A549 (cell line): Measurements from ENCODE around the gene PAXIP1. TPM values are rescaled to one million over a fixed set of nuclear protein-coding genes. Genes with fewer than 3 reads are reported as not detected.

Experiments
- ATAC-seq, 2 experiments: fragments of 200-7000 bp in 1 of 2; fragments of >200 bp in 1 of 2; cut with Nextera tagmentation in 1 of 2; cut with Tn5 transposase in 1 of 2; 3 replicates each; pipeline versions ENCODE4 v1.8.0 to v1.9.1; 2018 to 2020; ENCODE audit warnings: mild to moderate bottlenecking in 1 of 2, moderate library complexity in 1 of 2
- CTCF ChIA-PET: fragments of 300-600 bp; sonication (Branson Sonifier 250); formaldehyde crosslinking; extraction: SDS; loops from one replicate; lab custom pipeline; 2021; ENCODE audit warnings: antibody characterized with exemption, inconsistent platforms; lab: Yijun Ruan, JAX
- POLR2A ChIA-PET: fragments of 350-600 bp; formaldehyde crosslinking; extraction: SDS; loops from one replicate; lab custom pipeline; 2021; ENCODE audit warnings: antibody characterized with exemption, inconsistent platforms; lab: Yijun Ruan, JAX
- DNase-seq, 2 experiments: peaks; one replicate each; pipeline versions ENCODE4 v3.0.0 to v3.0.0-alpha.2; 2011 to 2016; ENCODE audit warnings: low read depth in 1 of 2, low spot score in 1 of 2
- FAIRE-seq: peaks from 2 replicates; lab custom pipeline; 2011; peaks lifted over from hg19 to GRCh38; lab: Jason Lieb, UNC
- H3K27ac ChIP-seq, 2 experiments: fragments of >200 bp; sonication (Bioruptor Twin); formaldehyde crosslinking; 3 replicates each; pipeline ENCODE4 v1.5.1; 2016 to 2017
- H3K4me1 ChIP-seq: fragments of >200 bp; sonication (Bioruptor Twin); formaldehyde crosslinking; 3 replicates; pipeline ENCODE4 v1.6.1; 2016
- H3K4me2 ChIP-seq: fragments of >200 bp; sonication (Bioruptor Twin); formaldehyde crosslinking; 3 replicates; pipeline ENCODE4 v1.6.1; 2016
- H3K4me3 ChIP-seq: fragments of >200 bp; sonication (Bioruptor Twin); formaldehyde crosslinking; 3 replicates; pipeline ENCODE4 v1.5.1; 2016
- H3K9me3 ChIP-seq: fragments of >200 bp; sonication (Bioruptor Twin); formaldehyde crosslinking; 3 replicates; pipeline ENCODE4 v1.6.1; 2016
- BHLHE40 ChIP-seq: IDR thresholded peaks from 2 replicates; pipeline ENCODE4 v1.6.1; 2012; ENCODE audit warnings: low read depth, low read length, inconsistent platforms
- CBX8 ChIP-seq: fragments of 200-600 bp; sonication (generic); IDR thresholded peaks from 2 replicates; pipeline ENCODE4 v1.6.1; 2016
- CHD2 ChIP-seq: fragments of 150-350 bp; IDR thresholded peaks from 2 replicates; pipeline ENCODE4 v1.6.1; 2014; ENCODE audit warnings: low read length; ENCODE audit not compliant: partially characterized antibody
- CHD4 ChIP-seq: fragments of 200-600 bp; sonication (generic); IDR thresholded peaks from 2 replicates; pipeline ENCODE4 v1.6.1; 2016; ENCODE audit warnings: antibody characterized with exemption, mild to moderate bottlenecking, borderline replicate concordance
- EHF ChIP-seq: fragments of 250-450 bp; sonication (Bioruptor Pico); IDR thresholded peaks from 2 replicates; pipeline ENCODE4 v1.5.0; 2020; ENCODE audit warnings: mild to moderate bottlenecking
- HEYL ChIP-seq: fragments of 250-450 bp; sonication (Bioruptor Pico); IDR thresholded peaks from 2 replicates; pipeline ENCODE4 v1.8.0; 2021; ENCODE audit warnings: mild to moderate bottlenecking, moderate library complexity
- HOXA7 ChIP-seq: fragments of 250-450 bp; sonication (Bioruptor Pico); IDR thresholded peaks from 2 replicates; pipeline ENCODE4 v1.5.0; 2020; ENCODE audit warnings: mild to moderate bottlenecking, moderate library complexity
- HOXB5 ChIP-seq: fragments of 250-450 bp; sonication (Bioruptor Pico); IDR thresholded peaks from 2 replicates; pipeline ENCODE4 v1.5.0; 2020; ENCODE audit warnings: mild to moderate bottlenecking, moderate library complexity
- JUN ChIP-seq, 2 experiments: fragments of >200 bp; sonication (Bioruptor Twin); formaldehyde crosslinking; IDR thresholded peaks; 2 replicates in 1 of 2; 3 replicates in 1 of 2; pipeline ENCODE4 v1.6.1; 2016 to 2017
- JUNB ChIP-seq: fragments of >200 bp; sonication (Bioruptor Twin); formaldehyde crosslinking; IDR thresholded peaks from 2 replicates; pipeline ENCODE4 v1.6.1; 2016
- KDM5A ChIP-seq: fragments of 200-600 bp; sonication (generic); IDR thresholded peaks from 2 replicates; pipeline ENCODE4 v1.6.1; 2016; ENCODE audit warnings: antibody characterized with exemption, mild to moderate bottlenecking
- MAFK ChIP-seq: fragments of 450-650 bp; IDR thresholded peaks from 2 replicates; pipeline ENCODE4 v1.6.1; 2014; ENCODE audit not compliant: partially characterized antibody
- MYC ChIP-seq: IDR thresholded peaks from 2 replicates; pipeline ENCODE4 v1.6.1; 2012; ENCODE audit warnings: mild to moderate bottlenecking, inconsistent platforms, low read length, improper control_type of control experiment, borderline replicate concordance
- NFE2L2 ChIP-seq: fragments of 150-350 bp; conservative IDR thresholded peaks from 2 replicates; pipeline ENCODE4 v1.6.1; 2014; ENCODE audit warnings: low read length
- POLR2A ChIP-seq: IDR thresholded peaks from 2 replicates; pipeline ENCODE4 v1.6.1; 2012; ENCODE audit warnings: mild to moderate bottlenecking, low read length
- RAD21 ChIP-seq, 2 experiments: fragments of >200 bp in 1 of 2; sonication (Bioruptor Twin) in 1 of 2; formaldehyde crosslinking in 1 of 2; IDR thresholded peaks in 1 of 2; conservative IDR thresholded peaks in 1 of 2; 2 replicates in 1 of 2; 3 replicates in 1 of 2; pipeline ENCODE4 v1.6.1; 2012 to 2018; ENCODE audit warnings: inconsistent platforms in 1 of 2
- RARB ChIP-seq: fragments of 250-450 bp; sonication (Bioruptor Pico); IDR thresholded peaks from 2 replicates; pipeline ENCODE4 v1.8.0; 2021; ENCODE audit warnings: mild to moderate bottlenecking, moderate library complexity
- RCOR1 ChIP-seq: fragments of 150-350 bp; IDR thresholded peaks from 2 replicates; pipeline ENCODE4 v1.6.1; 2014; ENCODE audit warnings: antibody characterized with exemption, low read length, low read depth
- RFX5 ChIP-seq: fragments of 450-650 bp; IDR thresholded peaks from 2 replicates; pipeline ENCODE4 v1.7.1; 2014; ENCODE audit warnings: antibody characterized with exemption, mild to moderate bottlenecking, moderate library complexity
- RNF2 ChIP-seq: fragments of 200-600 bp; sonication (generic); IDR thresholded peaks from 2 replicates; pipeline ENCODE4 v1.6.1; 2016; ENCODE audit warnings: low read depth, mild to moderate bottlenecking, antibody characterized with exemption, moderate library complexity, borderline replicate concordance
- TP53 ChIP-seq: fragments of 250-450 bp; sonication (Bioruptor Pico); IDR thresholded peaks from 2 replicates; pipeline ENCODE4 v1.5.0; 2021; ENCODE audit warnings: mild to moderate bottlenecking, moderate library complexity
- WGBS: methylation state at CpG from one replicate; pipeline ENCODE4 v1.1.6; 2017; ENCODE audit errors: missing lambda C conversion rate; 5-methylcytosine and 5-hydroxymethylcytosine counted together
- polyA plus RNA-seq, 4 experiments: library from polyadenylated mRNA; depleted of rRNA in 3 of 4; stranded (reverse); fragments of >200 nt; fragmentation: RNase III in 1 of 4; extraction: RNeasy Plus Mini Kit Qiagen cat#74134 plus additional on column Dnase treatment in 1 of 4; gene quantifications; 2 replicates in 3 of 4; 3 replicates in 1 of 4; pipeline ENCODE4 v1.2.3, GENCODE V29; 2011 to 2017
- TF ChIP-seq, protein P1 (sequence below): fragments of >200 bp; sonication (Bioruptor Twin); formaldehyde crosslinking; IDR thresholded peaks from 3 replicates; pipeline ENCODE4 v1.6.1; 2016
- TF ChIP-seq, protein P2 (sequence below): fragments of >200 bp; sonication (Bioruptor Twin); formaldehyde crosslinking; IDR thresholded peaks from 2 replicates; pipeline ENCODE4 v1.6.1; 2016
- TF ChIP-seq, protein P3 (sequence below): fragments of 450-650 bp; IDR thresholded peaks from 2 replicates; pipeline ENCODE4 v1.6.1; 2014; ENCODE audit warnings: antibody characterized with exemption
- TF ChIP-seq, protein P4 (sequence below): fragments of 150-350 bp; IDR thresholded peaks from 2 replicates; pipeline ENCODE4 v1.6.1; 2014; ENCODE audit warnings: low read depth, mild to moderate bottlenecking, low read length
- TF ChIP-seq, protein P5 (sequence below): fragments of 200-600 bp; sonication (generic); IDR thresholded peaks from 2 replicates; pipeline ENCODE4 v1.6.1; 2016; ENCODE audit warnings: antibody characterized with exemption, mild to moderate bottlenecking, moderate library complexity

Gene PAXIP1
- polyA plus RNA-seq, 2 of the 4 experiments (the other 2 are of a cell fraction) = 15.3 to 15.7 TPM

DNA sequence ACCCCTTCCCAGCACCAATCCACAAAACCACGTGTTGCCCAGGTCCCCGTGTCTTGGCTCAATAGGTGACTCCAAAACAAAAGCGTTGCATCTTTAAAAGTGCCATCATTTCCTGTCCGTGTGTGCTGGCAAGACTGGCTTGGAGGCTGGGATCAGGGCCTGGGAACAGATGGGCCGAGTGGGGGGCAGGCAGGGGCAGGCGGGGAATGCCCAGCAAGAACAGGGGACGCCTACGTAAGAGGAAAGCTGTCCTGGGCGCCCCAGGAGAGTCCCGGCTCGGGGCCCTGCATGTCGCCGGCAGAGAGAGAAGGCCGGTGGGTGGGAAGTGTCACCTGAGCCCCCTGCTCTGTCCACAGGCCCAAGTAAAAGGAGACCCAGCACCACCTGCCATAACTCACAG, 86.5 kb downstream of the PAXIP1 start (continued):
- no peak for TF ChIP-seq RARB (CRISPR knock-in tag)
- TF ChIP-seq, all 56 proteins: peak for 0

DNA sequence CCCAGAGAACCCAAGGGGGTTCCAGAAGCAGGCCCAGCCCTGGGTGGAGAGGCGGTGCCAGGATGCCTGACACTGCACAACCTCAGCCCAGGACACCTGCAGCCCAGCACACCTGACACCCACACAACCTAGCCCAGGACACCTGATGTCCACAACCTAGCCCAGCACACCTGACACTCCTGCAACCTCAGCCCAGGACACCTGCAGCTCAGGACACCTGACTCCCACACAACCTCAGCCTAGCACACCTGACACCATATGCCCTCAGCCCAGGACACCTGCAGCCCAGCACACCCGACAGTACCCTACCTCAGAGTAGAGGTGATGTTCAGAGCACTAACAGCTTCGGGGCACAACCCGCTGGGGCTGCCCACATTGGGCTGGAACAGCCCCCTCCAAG, 87.3 kb downstream of the PAXIP1 start:
- TF ChIP-seq HOXA7 (no peak), CHD4 (no peak), HEYL (CRISPR knock-in tag) (no peak), RCOR1 (no peak), TP53 (CRISPR knock-in tag) (no peak), JUN (IDR thresholded peaks at IDR 0.05) (no peak), HOXB5 (CRISPR knock-in tag) (no peak), EHF (CRISPR knock-in tag) (no peak), CHD2 (no peak)
- TF ChIP-seq, protein P1, sequence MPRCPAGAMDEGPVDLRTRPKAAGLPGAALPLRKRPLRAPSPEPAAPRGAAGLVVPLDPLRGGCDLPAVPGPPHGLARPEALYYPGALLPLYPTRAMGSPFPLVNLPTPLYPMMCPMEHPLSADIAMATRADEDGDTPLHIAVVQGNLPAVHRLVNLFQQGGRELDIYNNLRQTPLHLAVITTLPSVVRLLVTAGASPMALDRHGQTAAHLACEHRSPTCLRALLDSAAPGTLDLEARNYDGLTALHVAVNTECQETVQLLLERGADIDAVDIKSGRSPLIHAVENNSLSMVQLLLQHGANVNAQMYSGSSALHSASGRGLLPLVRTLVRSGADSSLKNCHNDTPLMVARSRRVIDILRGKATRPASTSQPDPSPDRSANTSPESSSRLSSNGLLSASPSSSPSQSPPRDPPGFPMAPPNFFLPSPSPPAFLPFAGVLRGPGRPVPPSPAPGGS = no peak
- DNase-seq (no peak), ATAC-seq (no peak), FAIRE-seq (no peak)
- H3K4me2 ChIP-seq = no peak overlapping the region
- peaks cover 9% of the 10 kb centered on the region; the same call in 2 of the 3 replicates for H3K9me3 ChIP-seq
- H3K4me1 ChIP-seq = no peaks in the 10 kb centered on the region
- H3K4me3 ChIP-seq = no peak overlapping the region
- no peak overlapping the region for H3K27ac ChIP-seq
- CTCF ChIA-PET = interaction anchor here (1.1 to 5.3 kb wide), 7 partner anchors 8 to 852 kb away, joined by 5 to 49 read pairs (median 23); no protein-coding TSS in a partner anchor
- POLR2A ChIA-PET = interaction anchor here (0.5 kb wide), 1 partner anchor 9 kb away, joined by 6 read pairs; no protein-coding TSS in a partner anchor
- 100% methylated on average over 1 of the region's 4 CpGs for WGBS

DNA sequence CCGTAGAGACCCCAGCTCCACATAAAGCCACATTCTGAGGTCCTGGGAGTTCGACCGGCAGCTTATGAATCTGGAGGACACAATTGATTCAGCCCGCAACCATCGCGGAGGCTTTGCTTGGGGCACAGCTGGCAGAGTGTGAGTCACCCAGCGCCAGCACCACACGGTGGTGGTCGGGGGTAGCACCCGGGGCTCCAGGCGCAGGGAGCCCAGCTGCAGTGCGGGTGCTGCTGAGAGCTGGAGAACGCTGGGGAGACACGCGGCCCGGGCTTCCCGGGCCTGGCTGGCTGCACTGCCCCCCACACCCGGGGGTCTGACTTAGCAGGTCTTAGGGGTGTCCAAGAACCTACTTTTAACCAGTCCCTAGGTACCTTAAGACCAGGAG, 87.9 kb downstream of the PAXIP1 start:
- TF ChIP-seq RNF2 (no peak), RAD21 (conservative IDR thresholded peaks at IDR 0.05 in 1 of 2, IDR thresholded peaks at IDR 0.05 in 1 of 2) (no peak), BHLHE40 (no peak), MAFK (no peak), KDM5A (no peak), MYC (no peak), POLR2A (no peak), NFE2L2 (no peak), CBX8 (no peak), JUNB (no peak), JUN (IDR thresholded peaks at IDR 0.05) (no peak), CHD4 (no peak), RFX5 (no peak), CHD2 (no peak)
- TF ChIP-seq, protein P2, sequence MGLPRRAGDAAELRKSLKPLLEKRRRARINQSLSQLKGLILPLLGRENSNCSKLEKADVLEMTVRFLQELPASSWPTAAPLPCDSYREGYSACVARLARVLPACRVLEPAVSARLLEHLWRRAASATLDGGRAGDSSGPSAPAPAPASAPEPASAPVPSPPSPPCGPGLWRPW = no peak
- TF ChIP-seq, protein P3, sequence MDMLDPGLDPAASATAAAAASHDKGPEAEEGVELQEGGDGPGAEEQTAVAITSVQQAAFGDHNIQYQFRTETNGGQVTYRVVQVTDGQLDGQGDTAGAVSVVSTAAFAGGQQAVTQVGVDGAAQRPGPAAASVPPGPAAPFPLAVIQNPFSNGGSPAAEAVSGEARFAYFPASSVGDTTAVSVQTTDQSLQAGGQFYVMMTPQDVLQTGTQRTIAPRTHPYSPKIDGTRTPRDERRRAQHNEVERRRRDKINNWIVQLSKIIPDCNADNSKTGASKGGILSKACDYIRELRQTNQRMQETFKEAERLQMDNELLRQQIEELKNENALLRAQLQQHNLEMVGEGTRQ = no peak
- TF ChIP-seq, protein P4, sequence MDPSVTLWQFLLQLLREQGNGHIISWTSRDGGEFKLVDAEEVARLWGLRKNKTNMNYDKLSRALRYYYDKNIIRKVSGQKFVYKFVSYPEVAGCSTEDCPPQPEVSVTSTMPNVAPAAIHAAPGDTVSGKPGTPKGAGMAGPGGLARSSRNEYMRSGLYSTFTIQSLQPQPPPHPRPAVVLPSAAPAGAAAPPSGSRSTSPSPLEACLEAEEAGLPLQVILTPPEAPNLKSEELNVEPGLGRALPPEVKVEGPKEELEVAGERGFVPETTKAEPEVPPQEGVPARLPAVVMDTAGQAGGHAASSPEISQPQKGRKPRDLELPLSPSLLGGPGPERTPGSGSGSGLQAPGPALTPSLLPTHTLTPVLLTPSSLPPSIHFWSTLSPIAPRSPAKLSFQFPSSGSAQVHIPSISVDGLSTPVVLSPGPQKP = no peak
- TF ChIP-seq, protein P5, sequence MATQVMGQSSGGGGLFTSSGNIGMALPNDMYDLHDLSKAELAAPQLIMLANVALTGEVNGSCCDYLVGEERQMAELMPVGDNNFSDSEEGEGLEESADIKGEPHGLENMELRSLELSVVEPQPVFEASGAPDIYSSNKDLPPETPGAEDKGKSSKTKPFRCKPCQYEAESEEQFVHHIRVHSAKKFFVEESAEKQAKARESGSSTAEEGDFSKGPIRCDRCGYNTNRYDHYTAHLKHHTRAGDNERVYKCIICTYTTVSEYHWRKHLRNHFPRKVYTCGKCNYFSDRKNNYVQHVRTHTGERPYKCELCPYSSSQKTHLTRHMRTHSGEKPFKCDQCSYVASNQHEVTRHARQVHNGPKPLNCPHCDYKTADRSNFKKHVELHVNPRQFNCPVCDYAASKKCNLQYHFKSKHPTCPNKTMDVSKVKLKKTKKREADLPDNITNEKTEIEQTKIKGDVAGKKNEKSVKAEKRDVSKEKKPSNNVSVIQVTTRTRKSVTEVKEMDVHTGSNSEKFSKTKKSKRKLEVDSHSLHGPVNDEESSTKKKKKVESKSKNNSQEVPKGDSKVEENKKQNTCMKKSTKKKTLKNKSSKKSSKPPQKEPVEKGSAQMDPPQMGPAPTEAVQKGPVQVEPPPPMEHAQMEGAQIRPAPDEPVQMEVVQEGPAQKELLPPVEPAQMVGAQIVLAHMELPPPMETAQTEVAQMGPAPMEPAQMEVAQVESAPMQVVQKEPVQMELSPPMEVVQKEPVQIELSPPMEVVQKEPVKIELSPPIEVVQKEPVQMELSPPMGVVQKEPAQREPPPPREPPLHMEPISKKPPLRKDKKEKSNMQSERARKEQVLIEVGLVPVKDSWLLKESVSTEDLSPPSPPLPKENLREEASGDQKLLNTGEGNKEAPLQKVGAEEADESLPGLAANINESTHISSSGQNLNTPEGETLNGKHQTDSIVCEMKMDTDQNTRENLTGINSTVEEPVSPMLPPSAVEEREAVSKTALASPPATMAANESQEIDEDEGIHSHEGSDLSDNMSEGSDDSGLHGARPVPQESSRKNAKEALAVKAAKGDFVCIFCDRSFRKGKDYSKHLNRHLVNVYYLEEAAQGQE = no peak
- TF ChIP-seq, all 56 proteins: peak for 0
- H3K9me3 ChIP-seq = peaks cover 9% of the 10 kb centered on the region; the same call in 2 of the 3 replicates
- WGBS = 57% methylated on average over 7 of the region's 18 CpGs
- FAIRE-seq (no peak), DNase-seq (no peak), ATAC-seq (no peak)
- ChIA-PET POLR2A (no interaction called here), CTCF (interaction anchor here (0.6 to 5.3 kb wide), 12 partner anchors 9 to 853 kb away, joined by 3 to 49 read pairs (median 7); no protein-coding TSS in a partner anchor)
- H3K4me1 ChIP-seq = no peaks in the 10 kb centered on the region
- H3K4me3 ChIP-seq = no peak overlapping the region
- H3K4me2 ChIP-seq = no peak overlapping the region
- H3K27ac ChIP-seq = no peak overlapping the region
